Liver (tissue), 9 donors: ENCODE measurements around the gene NAT14. TPM values are rescaled to one million over a fixed set of nuclear protein-coding genes. Genes with fewer than 3 reads are reported as not detected.

Source experiments
- DNase-seq: peaks from one replicate; pipeline ENCODE4 v3.0.0-alpha.2; 2017; ENCODE audit warnings: low spot score
- H3K27ac ChIP-seq, 2 donors: one replicate each; pipeline ENCODE4 v1.7.0; 2013; ENCODE audit warnings: inconsistent platforms in 2 of 2, low read length in 2 of 2, control low read depth in 1 of 2, low read depth in 1 of 2, mild to moderate bottlenecking in 1 of 2
- H3K27me3 ChIP-seq, 4 donors: one replicate each; pipeline versions ENCODE4 v1.6.1 to v1.7.0; 2013; ENCODE audit warnings: low read length in 3 of 4, inconsistent platforms in 1 of 4, mild to moderate bottlenecking in 1 of 4, moderate library complexity in 1 of 4; ENCODE audit not compliant: control insufficient read depth in 4 of 4, insufficient read depth in 4 of 4
- H3K36me3 ChIP-seq, 4 donors: one replicate each; pipeline versions ENCODE4 v1.6.1 to v1.7.0; 2013; ENCODE audit warnings: low read length in 3 of 4, mild to moderate bottlenecking in 3 of 4, low read depth in 1 of 4, moderate library complexity in 1 of 4; ENCODE audit not compliant: control insufficient read depth in 4 of 4, insufficient read depth in 3 of 4
- H3K4me1 ChIP-seq, 4 donors: one replicate each; pipeline versions ENCODE4 v1.6.1 to v1.7.0; 2013; ENCODE audit warnings: low read length in 3 of 4, mild to moderate bottlenecking in 3 of 4, moderate library complexity in 1 of 4; ENCODE audit not compliant: control insufficient read depth in 4 of 4, insufficient read depth in 4 of 4
- H3K4me3 ChIP-seq, 3 donors: one replicate each; pipeline versions ENCODE4 v1.6.1 to v1.7.0; 2013; ENCODE audit warnings: low read length in 3 of 3, control low read depth in 1 of 3, low read depth in 1 of 3, mild to moderate bottlenecking in 1 of 3
- H3K9ac ChIP-seq, 2 donors: one replicate each; pipeline ENCODE4 v1.7.0; 2013; ENCODE audit warnings: low read length in 2 of 2, mild to moderate bottlenecking in 2 of 2, moderate library complexity in 2 of 2, control low read depth in 1 of 2, low read depth in 1 of 2
- H3K9me3 ChIP-seq, 4 donors: one replicate each; pipeline versions ENCODE4 v1.6.1 to v1.7.0; 2013; ENCODE audit warnings: low read length in 3 of 4; ENCODE audit not compliant: control insufficient read depth in 4 of 4
- CTCF ChIP-seq: fragments of 150-350 bp; IDR thresholded peaks from 2 replicates; pipeline ENCODE4 v1.5.1; 2017; ENCODE audit warnings: improper control_type of control experiment, low read depth, low read length; ENCODE audit not compliant: missing input control
- EGR1 ChIP-seq, 2 donors: IDR thresholded peaks; 2 replicates each; pipeline ENCODE4 v1.6.1; 2016 to 2018; ENCODE audit warnings: antibody characterized with exemption in 2 of 2, low read depth in 2 of 2
- FOXA1 ChIP-seq: IDR thresholded peaks from 2 replicates; pipeline ENCODE4 v1.6.1; 2016; ENCODE audit warnings: antibody characterized with exemption
- FOXA2 ChIP-seq: IDR thresholded peaks from 2 replicates; pipeline ENCODE4 v1.6.1; 2016; ENCODE audit warnings: antibody characterized with exemption
- GABPA ChIP-seq, 2 donors: IDR thresholded peaks in 1 of 2; conservative IDR thresholded peaks in 1 of 2; 2 replicates each; pipeline ENCODE4 v1.6.1; 2016; ENCODE audit warnings: antibody characterized with exemption in 2 of 2, mild to moderate bottlenecking in 1 of 2, moderate library complexity in 1 of 2
- HNF4A ChIP-seq, 2 donors: conservative IDR thresholded peaks; 2 replicates each; pipeline ENCODE4 v1.6.1; 2016; ENCODE audit warnings: antibody characterized with exemption in 2 of 2, mild to moderate bottlenecking in 2 of 2
- HNF4G ChIP-seq: IDR thresholded peaks from 2 replicates; pipeline ENCODE4 v1.6.1; 2016; ENCODE audit warnings: antibody characterized with exemption
- JUND ChIP-seq, 2 donors: IDR thresholded peaks; 2 replicates each; pipeline ENCODE4 v1.6.1; 2016; ENCODE audit warnings: antibody characterized with exemption in 2 of 2
- RAD21 ChIP-seq, 2 donors: IDR thresholded peaks; 2 replicates each; pipeline ENCODE4 v1.6.1; 2016; ENCODE audit warnings: antibody characterized with exemption in 2 of 2, mild to moderate bottlenecking in 2 of 2
- REST ChIP-seq: IDR thresholded peaks from 2 replicates; pipeline ENCODE4 v1.6.1; 2016; ENCODE audit warnings: antibody characterized with exemption, mild to moderate bottlenecking
- SP1 ChIP-seq: IDR thresholded peaks from 2 replicates; pipeline ENCODE4 v1.6.1; 2018; ENCODE audit warnings: antibody characterized with exemption, mild to moderate bottlenecking
- TAF1 ChIP-seq: conservative IDR thresholded peaks from 2 replicates; pipeline ENCODE4 v1.6.1; 2016; ENCODE audit warnings: antibody characterized with exemption, mild to moderate bottlenecking
- YY1 ChIP-seq: IDR thresholded peaks from 2 replicates; pipeline ENCODE4 v1.6.1; 2016; ENCODE audit warnings: antibody characterized with exemption, mild to moderate bottlenecking
- ZBTB33 ChIP-seq: IDR thresholded peaks from 2 replicates; pipeline ENCODE4 v1.6.1; 2016; ENCODE audit warnings: antibody characterized with exemption
- WGBS: extraction: QIAGEN DNeasy Blood & Tissue Kit; methylation state at CpG from one replicate; pipeline ENCODE4 v1.1.7; 2013; 5-methylcytosine and 5-hydroxymethylcytosine counted together
- polyA plus RNA-seq, 2 donors: library from polyadenylated mRNA; stranded (reverse) in 1 of 2; unstranded in 1 of 2; fragments of 200-250 nt in 1 of 2; fragments of >200 nt in 1 of 2; fragmentation: Nextera tagmentation in 1 of 2; extraction: Ambion mirVana in 1 of 2; gene quantifications; one replicate each; pipeline versions ENCODE4 v1.2.1 to v1.2.3, GENCODE V29; 2013 to 2015
- total RNA-seq, 2 donors: library from RNA; depleted of rRNA; stranded (reverse); fragments of >200 nt; gene quantifications; one replicate each; pipeline ENCODE4 v1.2.3, GENCODE V29; 2014
- donor health status: healthy.
- donor health status: healthy.
- donor health status: healthy.
- donor health status: healthy.
- donor health status: healthy.

The NAT14 gene
- total and polyA plus RNA-seq, 4 donors = 1.4 to 3.7 (median 3.0) TPM

- peaks cover 3 to 14% (median 7%) of the 10 kb centered on the region in 4 donors for H3K4me1 ChIP-seq
Observed at GRCh38 chr19:55485439-55486011, 537 bp downstream of the NAT14 start.

More at GRCh38 chr19:55485439-55486011, 537 bp downstream of the NAT14 start:
- Histone ChIP-seq H3K27ac (peak overlapping the region; percentile 31 to 41), H3K36me3 (peaks cover 0 to 11% (median 5%) of the 10 kb centered on the region in 4 donors), H3K27me3 (no peaks in the 10 kb centered on the region), H3K4me3 (peak overlapping the region in 1 of 3 donors; percentile 52), H3K9ac (no peak overlapping the region), H3K9me3 (no peaks in the 10 kb centered on the region)
- 37% methylated on average over 18 of the region's 18 CpGs for WGBS
- no peak for TF ChIP-seq EGR1 (IDR thresholded peaks at IDR 0.05; ENCODE audit: low read depth in 2 of 2)
- no peak for TF ChIP-seq TAF1
- no peak for TF ChIP-seq RAD21 (IDR thresholded peaks at IDR 0.05)
- TF ChIP-seq GABPA (IDR thresholded peaks at IDR 0.05 in 1 of 2, conservative IDR thresholded peaks at IDR 0.05 in 1 of 2) = no peak
- no peak for TF ChIP-seq ZBTB33
- TF ChIP-seq FOXA2 = no peak
- no peak for TF ChIP-seq YY1
- TF ChIP-seq SP1 = no peak
- no peak for TF ChIP-seq REST
- TF ChIP-seq FOXA1 = no peak
- TF ChIP-seq HNF4G = no peak
- TF ChIP-seq HNF4A (conservative IDR thresholded peaks at IDR 0.05) = no peak
- no peak for TF ChIP-seq CTCF
- TF ChIP-seq JUND (IDR thresholded peaks at IDR 0.05) = no peak
- no peak for DNase-seq
